GM12873 (cell line): ENCODE data around the gene ITPR3.

Experiments used
- TF ChIP-seq, protein P1 (sequence below): IDR thresholded peaks from 2 replicates; pipeline ENCODE4 v1.5.1; 2012; ENCODE audit warnings: low read depth, mild to moderate bottlenecking, moderate library complexity, low read length, control low read depth; ENCODE audit not compliant: insufficient read depth; ENCODE audit errors: missing control alignments

The ITPR3 gene

DNA sequence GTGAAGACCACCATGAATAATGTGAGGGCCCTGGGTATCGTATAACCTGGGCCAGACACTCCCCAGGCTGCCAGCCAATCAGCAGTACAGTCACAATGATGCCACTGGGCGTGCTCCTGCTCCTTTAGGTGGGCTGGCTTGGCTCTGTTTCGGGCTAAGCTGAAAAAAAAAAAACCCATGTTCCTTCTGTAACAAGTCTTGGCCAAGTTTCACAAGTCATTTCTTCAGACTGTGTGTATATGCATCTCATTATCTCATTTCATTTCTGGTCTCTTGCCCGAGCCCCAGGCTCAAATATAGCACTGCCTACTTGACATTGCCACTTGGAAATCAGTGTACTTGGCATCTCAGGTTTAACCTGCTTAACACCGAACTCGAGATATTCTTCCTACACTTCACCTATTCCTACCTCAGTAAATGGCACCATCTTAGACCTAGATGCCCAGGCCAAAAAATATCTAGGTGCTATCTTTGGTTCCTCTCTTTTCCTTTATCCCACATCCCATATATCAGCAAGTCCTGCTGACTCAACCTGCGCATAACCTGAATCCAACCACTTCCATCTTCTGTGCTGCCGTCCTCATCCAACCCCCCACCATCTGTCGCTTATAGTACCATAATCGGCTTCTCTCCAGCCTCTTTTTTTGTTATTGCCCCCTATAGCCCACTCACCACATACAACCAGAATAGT, 88.6 kb downstream of the ITPR3 start:
- TF ChIP-seq, protein P1, sequence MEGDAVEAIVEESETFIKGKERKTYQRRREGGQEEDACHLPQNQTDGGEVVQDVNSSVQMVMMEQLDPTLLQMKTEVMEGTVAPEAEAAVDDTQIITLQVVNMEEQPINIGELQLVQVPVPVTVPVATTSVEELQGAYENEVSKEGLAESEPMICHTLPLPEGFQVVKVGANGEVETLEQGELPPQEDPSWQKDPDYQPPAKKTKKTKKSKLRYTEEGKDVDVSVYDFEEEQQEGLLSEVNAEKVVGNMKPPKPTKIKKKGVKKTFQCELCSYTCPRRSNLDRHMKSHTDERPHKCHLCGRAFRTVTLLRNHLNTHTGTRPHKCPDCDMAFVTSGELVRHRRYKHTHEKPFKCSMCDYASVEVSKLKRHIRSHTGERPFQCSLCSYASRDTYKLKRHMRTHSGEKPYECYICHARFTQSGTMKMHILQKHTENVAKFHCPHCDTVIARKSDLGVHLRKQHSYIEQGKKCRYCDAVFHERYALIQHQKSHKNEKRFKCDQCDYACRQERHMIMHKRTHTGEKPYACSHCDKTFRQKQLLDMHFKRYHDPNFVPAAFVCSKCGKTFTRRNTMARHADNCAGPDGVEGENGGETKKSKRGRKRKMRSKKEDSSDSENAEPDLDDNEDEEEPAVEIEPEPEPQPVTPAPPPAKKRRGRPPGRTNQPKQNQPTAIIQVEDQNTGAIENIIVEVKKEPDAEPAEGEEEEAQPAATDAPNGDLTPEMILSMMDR = no peak

DNA sequence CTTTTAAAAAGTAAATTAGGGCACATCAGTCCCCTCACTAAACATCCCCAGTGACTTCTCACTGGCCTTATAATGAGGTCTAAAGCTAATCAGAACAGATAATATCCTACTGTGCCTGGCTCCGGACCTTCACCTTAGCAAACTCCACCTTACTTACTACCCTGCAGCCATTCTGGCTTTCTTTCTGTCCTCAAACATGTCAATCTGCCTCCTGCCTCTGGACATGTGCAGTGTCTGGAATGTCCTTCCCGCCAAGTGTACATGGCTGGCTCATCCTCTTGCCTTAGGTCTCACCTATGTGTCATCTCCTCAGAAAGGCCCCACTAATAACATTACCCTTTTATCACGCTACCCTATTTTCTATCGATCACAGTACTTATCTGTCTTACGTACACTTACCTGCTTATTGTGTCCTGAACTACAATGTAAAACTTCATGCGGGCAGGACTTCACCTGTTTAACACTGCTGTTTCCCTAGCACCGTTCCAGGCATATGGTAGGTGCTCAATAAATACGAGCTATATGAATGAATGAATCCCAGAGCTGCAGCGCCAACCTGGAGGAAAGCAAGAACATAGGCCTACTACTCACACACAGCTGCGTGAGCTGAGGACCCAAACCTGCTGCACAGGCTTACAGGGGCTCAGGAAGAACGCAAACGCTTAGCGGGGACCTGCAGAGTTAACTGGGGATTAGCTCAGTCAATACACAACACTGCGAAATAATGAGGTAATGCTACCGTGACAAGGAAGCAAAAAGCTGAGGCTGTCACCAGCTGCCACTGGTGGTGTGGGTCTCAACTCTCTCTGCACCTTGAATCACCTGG, 89.4 kb downstream of the ITPR3 start:
- TF ChIP-seq, protein P1 = no peak

DNA sequence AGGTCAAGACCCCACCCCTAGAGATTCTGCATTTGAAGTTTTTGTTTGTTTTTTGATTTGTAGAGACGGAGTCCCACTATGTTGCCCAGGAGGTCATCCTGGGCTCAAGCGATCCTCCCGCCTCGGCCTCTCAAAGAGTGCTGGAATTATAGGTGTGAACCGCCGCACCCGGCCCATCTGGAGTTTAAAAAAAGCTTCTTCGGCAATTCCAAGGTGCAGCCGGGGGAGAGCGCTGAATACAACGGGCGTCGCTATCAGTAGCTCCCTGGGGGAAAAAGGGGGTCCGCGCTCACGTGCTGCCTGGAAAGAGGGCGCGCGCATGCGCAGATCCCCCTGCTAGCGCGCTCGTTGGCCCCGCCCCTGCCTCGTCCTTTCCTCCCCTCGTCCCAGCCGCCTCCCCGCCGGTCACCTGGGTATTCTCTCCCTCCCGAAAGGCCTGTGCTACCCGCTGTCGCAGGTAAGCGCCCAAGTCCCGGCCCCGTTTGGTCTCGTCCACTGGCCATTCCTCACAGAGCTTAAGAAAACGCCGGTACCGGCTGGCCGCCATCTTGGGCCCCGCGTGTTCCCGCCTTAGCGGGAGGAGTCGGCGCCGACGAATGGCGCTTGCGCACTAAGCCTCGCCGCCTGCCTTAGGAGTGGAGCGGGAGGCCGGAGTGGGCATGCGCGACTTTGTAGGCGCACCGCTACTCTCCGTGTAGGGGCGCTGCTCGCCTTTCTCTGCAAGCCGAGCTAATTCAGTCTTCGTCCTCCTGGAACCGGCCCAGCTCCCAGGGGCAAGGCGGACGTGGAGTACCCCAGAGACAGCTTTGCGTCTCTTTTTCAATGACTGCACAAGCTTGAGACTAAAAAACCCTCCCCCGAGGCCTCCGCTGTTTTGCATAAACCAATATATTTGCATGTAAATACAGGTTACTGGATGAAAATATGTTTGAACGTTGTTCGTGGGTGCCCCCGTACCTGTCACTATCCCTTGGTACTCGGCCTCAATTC, 90.3 kb downstream of the ITPR3 start, which contains the start of gene UQCC2:
UQCC2 (minus strand) TSS at position 561 of the 990 bp plus-strand sequence; CDS start at position 547, 14 bp downstream.
- TF ChIP-seq, protein P1 = peak; percentile 68

- TF ChIP-seq, protein P1 = no peak
Observed at GRCh38 chr6:33712914-33713313, 91.8 kb downstream of the ITPR3 start.

GRCh38 chr6:33713786-33714185, 92.7 kb downstream of the ITPR3 start:
- TF ChIP-seq, protein P1 = no peak

DNA sequence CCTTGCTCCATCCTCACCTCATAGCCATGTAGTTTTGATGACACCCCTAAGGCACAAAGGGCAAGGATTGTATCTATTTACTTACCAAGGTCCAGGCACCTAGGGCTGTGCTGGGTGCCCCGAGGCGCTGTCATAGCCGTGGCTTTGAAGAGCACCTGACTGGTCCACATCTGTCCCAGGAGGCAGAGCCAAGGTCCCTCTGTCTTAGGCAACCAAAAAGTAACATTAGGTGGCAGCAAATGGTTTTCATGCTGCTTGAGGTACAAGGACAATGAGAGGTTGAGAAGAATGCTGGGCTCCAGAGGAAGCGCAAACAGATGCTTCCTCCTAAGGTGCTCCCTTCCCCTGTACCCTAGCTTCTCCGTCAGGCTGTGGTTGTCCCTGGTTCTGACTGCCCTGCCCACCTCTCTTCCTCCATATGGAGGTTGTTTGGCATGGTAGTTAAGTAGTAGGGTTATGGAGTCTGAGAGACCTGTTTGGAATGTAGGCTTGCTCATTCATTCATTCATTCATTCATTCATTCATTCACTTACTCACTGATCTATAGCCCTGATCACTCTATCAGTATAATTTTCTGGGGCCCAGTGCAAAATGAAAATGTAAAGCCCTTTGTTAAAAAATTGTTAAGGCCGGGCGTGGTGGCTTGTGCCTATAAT, 93.4 kb downstream of the ITPR3 start:
- TF ChIP-seq, protein P1 = no peak
